ENCODE data around the gene HFE. TPM values are rescaled to one million over a fixed set of nuclear protein-coding genes. Genes with fewer than 3 reads are reported as not detected.

Gene HFE
- total and polyA plus RNA-seq, 2 of the 13 experiments (the other 11 are each of a cell fraction or from before 2014, with no cell fraction given), result 3.7 to 6.3 TPM

GRCh38 chr6:26044140-26045064, 42.8 kb upstream of the HFE start (continued):
- no peak for TF ChIP-seq FOXO4 (CRISPR knock-in tag; conservative IDR thresholded peaks at IDR 0.05)
- TF ChIP-seq ZNF75D (CRISPR knock-in tag; IDR thresholded peaks at IDR 0.05; ENCODE audit: borderline replicate concordance), result no peak
- TF ChIP-seq FOXK2 (IDR thresholded peaks at IDR 0.05), result peak; percentile 76
- no peak; the same call in 1 of the 2 replicates for TF ChIP-seq ZNF816 (CRISPR knock-in tag; IDR thresholded peaks at IDR 0.05; ENCODE audit: borderline replicate concordance)
- TF ChIP-seq FOSL1 (CRISPR knock-in tag; IDR thresholded peaks at IDR 0.05; ENCODE audit: borderline replicate concordance), result no peak
- TF ChIP-seq ATF1 (CRISPR knock-in tag; IDR thresholded peaks at IDR 0.05), result no peak; the same call in 1 of the 2 replicates
- TF ChIP-seq ZFP90 (CRISPR knock-in tag; IDR thresholded peaks at IDR 0.05; ENCODE audit: borderline replicate concordance), result no peak
- peak; percentile 76 for TF ChIP-seq MAX (IDR thresholded peaks at IDR 0.05)
- TF ChIP-seq PHF21A (CRISPR knock-in tag; IDR thresholded peaks at IDR 0.05), result no peak
- TF ChIP-seq ZNF546 (CRISPR knock-in tag; conservative IDR thresholded peaks at IDR 0.05), result no peak; the same call in 1 of the 2 replicates
- no peak for TF ChIP-seq ZNF224 (CRISPR knock-in tag; IDR thresholded peaks at IDR 0.05)
- TF ChIP-seq ZNF703 (CRISPR knock-in tag; IDR thresholded peaks at IDR 0.05; ENCODE audit: borderline replicate concordance), result peak; percentile 38; the same call in 1 of the 2 replicates
- TF ChIP-seq MIER3 (CRISPR knock-in tag; IDR thresholded peaks at IDR 0.05; ENCODE audit: borderline replicate concordance), result peak; percentile 41; the same call in 1 of the 2 replicates
- no peak for TF ChIP-seq ZNF143 (CRISPR knock-in tag; IDR thresholded peaks at IDR 0.05)
- 0 out of 2 replicates have a peak, but pooled peaks have one; percentile 20 for TF ChIP-seq ZSCAN9 (CRISPR knock-in tag; IDR thresholded peaks at IDR 0.05; ENCODE audit: borderline replicate concordance)
- peak; percentile 34; the same call in 1 of the 2 replicates for TF ChIP-seq ZNF317 (CRISPR knock-in tag; IDR thresholded peaks at IDR 0.05)
- TF ChIP-seq ZNF672 (CRISPR knock-in tag; IDR thresholded peaks at IDR 0.05), result no peak
- no peak for TF ChIP-seq CSRNP2 (CRISPR knock-in tag; conservative IDR thresholded peaks at IDR 0.05; ENCODE audit: low read depth)
- no peak; the same call in 1 of the 2 replicates for TF ChIP-seq ZBTB38 (CRISPR knock-in tag; IDR thresholded peaks at IDR 0.05)
- TF ChIP-seq ZNF609 (CRISPR knock-in tag; IDR thresholded peaks at IDR 0.05; ENCODE audit: borderline replicate concordance), result no peak
